SK-N-SH treated with all-trans-retinoic acid at 6 μM for 48 hours (cell line): ENCODE results near the gene MPDZ.

Source experiments
- ARNTL ChIP-seq: fragments of 450-650 bp; formaldehyde crosslinking; IDR thresholded peaks from 2 replicates; pipeline ENCODE4 v1.5.0; 2020; ENCODE audit warnings: low read depth, mild to moderate bottlenecking, moderate library complexity, borderline replicate concordance
- GLIS3 ChIP-seq: fragments of 250-450 bp; sonication (Bioruptor Pico); IDR thresholded peaks from 2 replicates; pipeline ENCODE4 v1.5.0; 2020; ENCODE audit warnings: mild to moderate bottlenecking, moderate library complexity
- TCF4 ChIP-seq: fragments of 250-450 bp; sonication (Bioruptor Pico); IDR thresholded peaks from 2 replicates; pipeline ENCODE4 v1.8.0; 2021; ENCODE audit warnings: mild to moderate bottlenecking, moderate library complexity, borderline replicate concordance
- ZFP30 ChIP-seq: fragments of 450-650 bp; formaldehyde crosslinking; IDR thresholded peaks from 2 replicates; pipeline ENCODE4 v1.5.0; 2022; ENCODE audit warnings: mild to moderate bottlenecking, moderate library complexity
- ZNF8 ChIP-seq: fragments of 450-650 bp; formaldehyde crosslinking; IDR thresholded peaks from 2 replicates; pipeline ENCODE4 v1.5.0; 2020; ENCODE audit warnings: mild to moderate bottlenecking, moderate library complexity
- TF ChIP-seq, protein P1 (sequence below): fragments of 250-450 bp; sonication (Bioruptor Pico); IDR thresholded peaks from 2 replicates; pipeline ENCODE4 v1.8.0; 2020; ENCODE audit warnings: mild to moderate bottlenecking, moderate library complexity, borderline replicate concordance
- TF ChIP-seq, protein P2 (sequence below): fragments of 250-450 bp; sonication (Bioruptor Pico); IDR thresholded peaks from 2 replicates; pipeline ENCODE4 v1.5.1; 2021; ENCODE audit warnings: mild to moderate bottlenecking, moderate library complexity

DNA sequence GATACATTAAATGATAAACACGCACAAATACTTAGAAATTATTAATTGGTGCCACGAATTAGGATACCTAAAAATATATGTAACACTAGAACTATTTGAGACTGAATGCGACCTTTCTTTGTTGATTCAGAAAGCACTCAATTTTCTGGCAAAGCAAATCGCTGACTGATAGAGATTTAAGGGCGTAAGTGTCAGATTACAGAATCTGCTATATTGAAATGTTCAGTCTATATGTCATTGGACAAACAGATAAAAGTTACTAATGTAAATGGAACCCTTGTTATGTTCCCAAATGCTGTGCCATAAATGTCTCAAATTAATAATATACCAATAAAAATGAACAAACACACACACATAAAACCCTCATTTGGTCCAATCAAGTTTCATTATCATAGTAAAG lies 137.9 kb downstream of the MPDZ start:
- no peak for TF ChIP-seq ZNF8 (CRISPR knock-in tag)
- no peak for TF ChIP-seq TCF4 (CRISPR knock-in tag)
- TF ChIP-seq ZFP30 (CRISPR knock-in tag), result no peak
- TF ChIP-seq, protein P1, sequence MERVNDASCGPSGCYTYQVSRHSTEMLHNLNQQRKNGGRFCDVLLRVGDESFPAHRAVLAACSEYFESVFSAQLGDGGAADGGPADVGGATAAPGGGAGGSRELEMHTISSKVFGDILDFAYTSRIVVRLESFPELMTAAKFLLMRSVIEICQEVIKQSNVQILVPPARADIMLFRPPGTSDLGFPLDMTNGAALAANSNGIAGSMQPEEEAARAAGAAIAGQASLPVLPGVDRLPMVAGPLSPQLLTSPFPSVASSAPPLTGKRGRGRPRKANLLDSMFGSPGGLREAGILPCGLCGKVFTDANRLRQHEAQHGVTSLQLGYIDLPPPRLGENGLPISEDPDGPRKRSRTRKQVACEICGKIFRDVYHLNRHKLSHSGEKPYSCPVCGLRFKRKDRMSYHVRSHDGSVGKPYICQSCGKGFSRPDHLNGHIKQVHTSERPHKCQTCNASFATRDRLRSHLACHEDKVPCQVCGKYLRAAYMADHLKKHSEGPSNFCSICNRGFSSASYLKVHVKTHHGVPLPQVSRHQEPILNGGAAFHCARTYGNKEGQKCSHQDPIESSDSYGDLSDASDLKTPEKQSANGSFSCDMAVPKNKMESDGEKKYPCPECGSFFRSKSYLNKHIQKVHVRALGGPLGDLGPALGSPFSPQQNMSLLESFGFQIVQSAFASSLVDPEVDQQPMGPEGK, result no peak
- TF ChIP-seq ARNTL, result no peak
- TF ChIP-seq GLIS3, result no peak
- TF ChIP-seq, protein P2, sequence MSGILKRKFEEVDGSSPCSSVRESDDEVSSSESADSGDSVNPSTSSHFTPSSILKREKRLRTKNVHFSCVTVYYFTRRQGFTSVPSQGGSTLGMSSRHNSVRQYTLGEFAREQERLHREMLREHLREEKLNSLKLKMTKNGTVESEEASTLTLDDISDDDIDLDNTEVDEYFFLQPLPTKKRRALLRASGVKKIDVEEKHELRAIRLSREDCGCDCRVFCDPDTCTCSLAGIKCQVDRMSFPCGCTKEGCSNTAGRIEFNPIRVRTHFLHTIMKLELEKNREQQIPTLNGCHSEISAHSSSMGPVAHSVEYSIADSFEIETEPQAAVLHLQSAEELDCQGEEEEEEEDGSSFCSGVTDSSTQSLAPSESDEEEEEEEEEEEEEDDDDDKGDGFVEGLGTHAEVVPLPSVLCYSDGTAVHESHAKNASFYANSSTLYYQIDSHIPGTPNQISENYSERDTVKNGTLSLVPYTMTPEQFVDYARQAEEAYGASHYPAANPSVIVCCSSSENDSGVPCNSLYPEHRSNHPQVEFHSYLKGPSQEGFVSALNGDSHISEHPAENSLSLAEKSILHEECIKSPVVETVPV (CRISPR knock-in tag), result no peak
